Left lung (tissue), 10 donors: ENCODE data around the gene RTKN2. TPM values are rescaled to one million over a fixed set of nuclear protein-coding genes. Genes with fewer than 3 reads are reported as not detected.
"Not testable (repeated sequence)": the region's sequence is repeated elsewhere in the genome, so short reads cannot be mapped to it uniquely, and the experiment has no call there.

ENCODE experiments used
- ATAC-seq: fragments of 200-7000 bp; cut with Tn5 transposase; one replicate; pipeline ENCODE4 v1.9.1; 2020; ENCODE audit warnings: moderate library complexity
- DNase-seq, 4 donors: peaks; one replicate each; pipeline ENCODE4 v3.0.0-alpha.2; 2013 to 2020
- H3K27ac ChIP-seq, 2 donors: fragments of 200-600 bp; sonication (generic) in 1 of 2; one replicate each; pipeline versions ENCODE4 v1.5.0 to v1.8.0; 2020 to 2021
- H3K27me3 ChIP-seq, 2 donors: fragments of 200-600 bp; sonication (generic) in 1 of 2; one replicate each; pipeline versions ENCODE4 v1.5.0 to v1.8.0; 2020 to 2021
- H3K36me3 ChIP-seq, 2 donors: fragments of 200-600 bp; sonication (generic) in 1 of 2; one replicate each; pipeline versions ENCODE4 v1.5.0 to v1.8.0; 2020 to 2021
- H3K4me1 ChIP-seq, 2 donors: fragments of 200-600 bp; one replicate each; pipeline ENCODE4 v1.8.0; 2021
- H3K4me3 ChIP-seq, 2 donors: fragments of 200-600 bp; sonication (generic) in 1 of 2; one replicate each; pipeline versions ENCODE4 v1.5.0 to v1.8.0; 2020 to 2021; ENCODE audit warnings: mild to moderate bottlenecking in 1 of 2
- H3K9me3 ChIP-seq, 2 donors: fragments of 200-600 bp; sonication (generic) in 1 of 2; one replicate each; pipeline versions ENCODE4 v1.5.0 to v1.8.0; 2020 to 2021
- intact Hi-C, 2 donors: fragments of 100-400 bp; cut with DNase I; formaldehyde crosslinking; loops; one replicate each; pipeline versions ENCODE4 v1.11.2 to v1.14.2; 2022
- polyA plus RNA-seq, 6 donors: library from polyadenylated mRNA; unstranded; fragments of 120-200 nt; gene quantifications; one replicate each; pipeline ENCODE4 v1.2.1, GENCODE V29; 2013; ENCODE audit not compliant: insufficient read length in 6 of 6
- total RNA-seq, 2 donors: library from RNA; stranded (reverse); fragmentation: NEBNext Ultra II Directional; extraction: Animal tissue kit (Norgen Biotek cat#: 25700); gene quantifications; one replicate each; pipeline ENCODE4 v1.2.1, GENCODE V29; 2021
- TF ChIP-seq, protein P1 (sequence below), 2 donors: fragments of 200-600 bp; sonication (generic) in 1 of 2; IDR thresholded peaks; one replicate each; pipeline versions ENCODE4 v1.5.0 to v1.8.0; 2021; ENCODE audit warnings: antibody characterized with exemption in 2 of 2
- donor health status: DM: no; HTN: yes; CAD: no.
- donor health status: DM: no; HTN: no; CAD: no.

RTKN2 gene
- total and polyA plus RNA-seq, 8 donors: 5.7 to 17.1 (median 11.2) TPM

DNA sequence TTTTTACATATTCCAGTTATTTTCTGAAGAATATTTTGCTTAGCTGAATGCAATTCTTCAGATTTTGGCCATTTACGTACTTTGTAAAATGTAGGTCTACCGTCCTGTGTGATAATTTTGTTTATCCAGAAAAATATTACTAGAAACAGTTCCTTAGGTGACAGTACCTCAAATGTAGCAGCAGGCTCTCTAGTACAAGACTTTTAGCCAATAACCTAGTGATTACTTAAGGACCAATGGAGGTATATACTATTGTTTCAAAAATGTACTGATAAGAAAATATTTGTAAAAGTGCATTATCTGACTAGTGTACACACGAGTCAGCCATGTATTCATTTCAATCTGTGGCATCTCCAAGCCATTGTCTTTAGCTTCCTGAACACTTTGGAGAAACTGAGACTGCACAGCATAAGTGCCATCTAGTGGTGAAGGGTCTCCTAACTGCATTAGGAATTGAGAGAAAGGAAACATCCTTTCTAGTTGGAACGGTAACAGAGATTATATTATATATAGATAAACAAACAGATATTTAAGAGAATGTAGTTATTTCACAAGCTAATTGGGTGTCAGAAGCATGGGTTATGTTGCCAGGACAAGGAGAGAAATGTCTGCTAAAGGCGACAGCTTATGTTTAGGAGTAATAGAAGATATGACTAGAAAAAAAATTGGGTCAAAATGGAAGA lies 23.7 kb downstream of the RTKN2 start:
- intact Hi-C loops: loop anchor here in 1 of 2 donors (10.0 kb wide), 1 partner anchor 200 kb away; no protein-coding TSS in a partner anchor
- TF ChIP-seq, protein P1, sequence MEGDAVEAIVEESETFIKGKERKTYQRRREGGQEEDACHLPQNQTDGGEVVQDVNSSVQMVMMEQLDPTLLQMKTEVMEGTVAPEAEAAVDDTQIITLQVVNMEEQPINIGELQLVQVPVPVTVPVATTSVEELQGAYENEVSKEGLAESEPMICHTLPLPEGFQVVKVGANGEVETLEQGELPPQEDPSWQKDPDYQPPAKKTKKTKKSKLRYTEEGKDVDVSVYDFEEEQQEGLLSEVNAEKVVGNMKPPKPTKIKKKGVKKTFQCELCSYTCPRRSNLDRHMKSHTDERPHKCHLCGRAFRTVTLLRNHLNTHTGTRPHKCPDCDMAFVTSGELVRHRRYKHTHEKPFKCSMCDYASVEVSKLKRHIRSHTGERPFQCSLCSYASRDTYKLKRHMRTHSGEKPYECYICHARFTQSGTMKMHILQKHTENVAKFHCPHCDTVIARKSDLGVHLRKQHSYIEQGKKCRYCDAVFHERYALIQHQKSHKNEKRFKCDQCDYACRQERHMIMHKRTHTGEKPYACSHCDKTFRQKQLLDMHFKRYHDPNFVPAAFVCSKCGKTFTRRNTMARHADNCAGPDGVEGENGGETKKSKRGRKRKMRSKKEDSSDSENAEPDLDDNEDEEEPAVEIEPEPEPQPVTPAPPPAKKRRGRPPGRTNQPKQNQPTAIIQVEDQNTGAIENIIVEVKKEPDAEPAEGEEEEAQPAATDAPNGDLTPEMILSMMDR (IDR thresholded peaks at IDR 0.05): peak; percentile 74 to 88
- peak; percentile 91 for ATAC-seq
- Histone ChIP-seq H3K27me3 (no peaks in the 10 kb centered on the region), H3K9me3 (no peaks in the 10 kb centered on the region), H3K36me3 (no peaks in the 10 kb centered on the region), H3K4me3 (peak overlapping the region in 1 of 2 donors; percentile 36), H3K4me1 (peaks cover 4 to 36% of the 10 kb centered on the region in 2 donors), H3K27ac (peak overlapping the region in 1 of 2 donors; percentile 90)
- DNase-seq: peak in 2 of 4 donors; percentile 74 to 84

DNA sequence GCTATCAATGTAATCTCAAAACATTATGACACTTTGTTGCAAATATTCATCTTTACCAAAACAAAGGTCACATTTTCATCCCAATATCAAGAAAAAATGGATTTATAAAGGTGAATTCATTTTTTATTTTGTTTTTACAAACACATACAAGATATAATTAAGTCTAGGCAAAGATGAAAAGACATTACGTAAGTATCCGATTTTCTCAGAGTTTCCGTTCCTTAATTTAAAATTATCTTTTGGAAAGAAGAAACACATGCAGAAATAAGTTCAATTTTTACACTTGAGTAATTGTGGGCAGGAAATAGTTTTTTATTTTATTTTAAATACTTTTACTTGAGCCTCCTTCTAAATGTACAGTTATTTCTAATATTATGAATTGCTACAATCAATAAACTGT lies 24.6 kb downstream of the RTKN2 start:
- peaks cover 4 to 36% of the 10 kb centered on the region in 2 donors for H3K4me1 ChIP-seq
- intact Hi-C loops: loop anchor here in 1 of 2 donors (10.0 kb wide), 1 partner anchor 199 kb away; no protein-coding TSS in a partner anchor
- DNase-seq (no peak), ATAC-seq (no peak)
- H3K36me3 ChIP-seq: no peaks in the 10 kb centered on the region
- H3K27me3 ChIP-seq: no peaks in the 10 kb centered on the region
- H3K9me3 ChIP-seq: no peaks in the 10 kb centered on the region
- peak overlapping the region in 1 of 2 donors; percentile 90 for H3K27ac ChIP-seq
- peak overlapping the region in 1 of 2 donors; percentile 36 for H3K4me3 ChIP-seq
- TF ChIP-seq, protein P1 (IDR thresholded peaks at IDR 0.05): no peak

DNA sequence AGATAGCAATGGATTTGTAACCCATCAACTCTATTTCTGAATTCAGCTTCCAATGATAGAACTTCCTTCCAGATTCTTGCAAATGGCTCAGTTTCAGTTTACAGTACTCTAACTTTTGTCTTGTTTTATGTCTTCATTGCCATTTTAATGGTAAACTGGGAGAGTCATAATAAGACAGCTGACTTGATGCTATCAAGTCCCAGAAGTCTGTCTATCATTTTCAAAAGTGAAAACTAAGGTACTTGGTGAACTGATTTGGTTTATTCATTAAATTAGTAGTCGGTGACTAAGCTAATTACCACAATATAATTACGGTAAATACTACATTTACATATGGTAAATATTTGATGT lies 25.0 kb downstream of the RTKN2 start:
- TF ChIP-seq, protein P1 (IDR thresholded peaks at IDR 0.05): no peak
- peaks cover 4 to 36% of the 10 kb centered on the region in 2 donors for H3K4me1 ChIP-seq
- H3K4me3 ChIP-seq: peak overlapping the region in 1 of 2 donors; percentile 36
- no peaks in the 10 kb centered on the region for H3K36me3 ChIP-seq
- DNase-seq (no peak), ATAC-seq (no peak)
- H3K27me3 ChIP-seq: no peaks in the 10 kb centered on the region
- no peaks in the 10 kb centered on the region for H3K9me3 ChIP-seq
- intact Hi-C loops: loop anchor here in 1 of 2 donors (10.0 kb wide), 1 partner anchor 199 kb away; no protein-coding TSS in a partner anchor
- peak overlapping the region; percentile 55 to 90 for H3K27ac ChIP-seq

DNA sequence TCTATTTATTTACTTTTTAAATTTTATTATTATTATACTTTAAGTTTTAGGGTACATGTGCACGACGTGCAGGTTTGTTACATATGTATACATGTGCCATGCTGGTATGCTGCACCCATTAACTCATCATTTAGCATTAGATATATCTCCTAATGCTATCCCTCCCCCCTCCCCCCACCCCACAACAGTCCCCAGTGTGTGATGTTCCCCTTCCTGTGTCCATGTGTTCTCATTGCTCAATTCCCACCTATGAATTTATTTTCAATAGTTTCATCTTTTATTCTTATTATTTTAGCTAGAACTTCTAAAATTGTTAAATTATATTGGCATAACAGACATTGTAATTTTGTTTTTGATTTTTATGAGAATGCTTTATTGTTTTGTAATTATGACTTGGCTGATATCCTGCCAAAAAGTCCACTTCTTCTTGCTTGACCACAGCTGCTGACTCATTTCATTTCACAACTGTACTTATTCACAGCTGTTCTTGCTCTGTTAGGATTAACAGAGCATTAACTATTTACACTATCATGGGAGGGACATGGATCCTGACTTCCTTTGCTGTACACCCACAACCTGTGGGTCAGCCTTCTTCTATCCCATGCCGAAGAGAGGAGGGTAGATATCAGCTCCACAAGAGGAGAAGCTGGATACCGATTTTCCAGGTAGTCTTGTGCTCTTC lies 25.5 kb downstream of the RTKN2 start:
- H3K4me3 ChIP-seq: peak overlapping the region in 1 of 2 donors; percentile 36

DNA sequence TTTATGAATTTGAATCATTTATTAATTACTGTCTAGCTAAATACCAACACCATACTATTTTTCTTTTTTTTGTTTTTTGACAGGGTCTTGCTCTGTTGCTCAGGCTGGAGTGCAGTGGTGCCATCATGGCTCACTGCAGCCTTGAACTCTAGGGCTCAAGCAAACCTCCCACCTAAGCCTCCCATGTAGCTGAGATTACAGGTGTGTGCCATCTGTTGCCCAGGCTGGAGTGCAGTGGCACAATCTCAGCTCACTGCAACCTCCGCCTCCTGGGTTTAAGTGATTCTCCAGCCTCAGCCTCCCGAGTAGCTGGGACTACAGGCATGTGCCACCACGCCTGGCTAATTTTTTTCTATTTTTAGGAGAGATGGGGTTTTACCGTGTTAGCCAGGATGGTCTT lies 27.1 kb downstream of the RTKN2 start:
- intact Hi-C loops: loop anchor here in 1 of 2 donors (10.0 kb wide), 1 partner anchor 197 kb away; no protein-coding TSS in a partner anchor
- not testable (repeated sequence) for H3K27ac ChIP-seq, ATAC-seq, H3K36me3 ChIP-seq, H3K27me3 ChIP-seq, H3K4me3 ChIP-seq, DNase-seq, H3K9me3 ChIP-seq
- peaks cover 4 to 36% of the 10 kb centered on the region in 2 donors for H3K4me1 ChIP-seq

More for the DNA sequence above, 25.5 kb downstream of the RTKN2 start:
- H3K27me3 ChIP-seq, H3K36me3 ChIP-seq, H3K9me3 ChIP-seq: not testable (repeated sequence)
- ATAC-seq (peak; percentile 87), DNase-seq (peak in 2 of 4 donors; percentile 67 to 80)
- peaks cover 4 to 36% of the 10 kb centered on the region in 2 donors for H3K4me1 ChIP-seq
- H3K27ac ChIP-seq: peak overlapping the region; percentile 55 to 90
- intact Hi-C loops: loop anchor here in 1 of 2 donors (10.0 kb wide), 1 partner anchor 198 kb away; no protein-coding TSS in a partner anchor

DNA sequence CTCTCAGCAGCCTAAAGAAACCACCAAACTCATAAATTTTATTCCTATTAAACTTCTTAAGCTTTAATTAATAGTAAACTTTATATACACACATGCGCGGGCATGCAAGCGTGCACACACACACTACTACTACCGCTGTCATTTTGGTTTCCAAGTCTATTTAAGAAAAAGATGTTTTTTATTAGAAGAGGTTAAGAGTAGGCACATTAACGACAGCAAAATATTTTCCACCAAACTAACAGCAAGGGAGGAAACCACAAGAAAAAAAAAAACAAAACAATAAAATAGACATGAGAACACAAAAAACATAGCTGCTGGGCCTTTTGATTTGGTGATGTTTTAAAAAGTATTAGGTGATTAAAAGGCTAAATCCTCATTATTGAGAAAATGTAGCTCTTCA lies 28.6 kb downstream of the RTKN2 start:
- intact Hi-C loops: loop anchor here in 1 of 2 donors (10.0 kb wide), 1 partner anchor 195 kb away; no protein-coding TSS in a partner anchor
- H3K36me3 ChIP-seq: no peaks in the 10 kb centered on the region

More for the DNA sequence above, 28.6 kb downstream of the RTKN2 start:
- Histone ChIP-seq H3K9me3 (no peaks in the 10 kb centered on the region), H3K4me1 (peaks cover 4 to 29% of the 10 kb centered on the region in 2 donors), H3K27me3 (no peaks in the 10 kb centered on the region), H3K4me3 (no peak overlapping the region), H3K27ac (no peak overlapping the region)
- ATAC-seq (no peak), DNase-seq (no peak)
- TF ChIP-seq, protein P1 (IDR thresholded peaks at IDR 0.05): no peak
